ENCODE measurements around the gene PRPF40A. TPM values are rescaled to one million over a fixed set of nuclear protein-coding genes. Genes with fewer than 3 reads are reported as not detected.

PRPF40A gene
- total and polyA plus RNA-seq, 12 donors = 13.3 to 51.8 (median 33.1) TPM

- TF ChIP-seq CTCF (IDR thresholded peaks at IDR 0.05) = peak; percentile 80 to 90 (median 83)
- Histone ChIP-seq H3K9me3 (no peaks in the 10 kb centered on the region), H3K36me3 (peaks cover 0 to 81% (median 9%) of the 10 kb centered on the region in 9 donors), H3K4me1 (peaks cover 0 to 4% (median 0%) of the 10 kb centered on the region in 9 donors), H3K4me3 (no peak overlapping the region), H3K27me3 (no peaks in the 10 kb centered on the region), H3K27ac (no peak overlapping the region)
- peak in 7 of 8 donors; percentile 58 to 72 (median 61) for ATAC-seq
- WGBS, 2 donors = 30 to 36% methylated on average over 5 of the region's 5 CpGs
- peak in 1 of 2 donors; percentile 50 for DNase-seq
- intact Hi-C loops (cut with DNase I) = loop anchor here (1.0 to 10.0 kb wide), 11 partner anchors 301 to 603 kb away; partner anchors contain the start of genes STAM2 (in 3 of the 10) and FMNL2 (in 2 of the 10)
These were observed 81.5 kb downstream of the PRPF40A start for GRCh38 chr2:152635635-152636298.

- WGBS, 2 donors = 95 to 97% methylated on average over 3 of the region's 3 CpGs
- H3K27me3 ChIP-seq = no peaks in the 10 kb centered on the region
- TF ChIP-seq CTCF (IDR thresholded peaks at IDR 0.05) = no peak
- no peak overlapping the region for H3K4me3 ChIP-seq
- no peak for ATAC-seq
- no peaks in the 10 kb centered on the region for H3K9me3 ChIP-seq
- no peak for DNase-seq
- intact Hi-C loops (cut with DNase I) = loop anchor here in 6 of 10 donors (5.0 to 10.0 kb wide), 3 partner anchors 298 to 598 kb away; partner anchors contain the start of gene FMNL2 (in 2 of the 6)
- no peak overlapping the region for H3K27ac ChIP-seq
- peaks cover 0 to 4% (median 0%) of the 10 kb centered on the region in 9 donors for H3K4me1 ChIP-seq
- peaks cover 0 to 79% (median 0%) of the 10 kb centered on the region in 9 donors for H3K36me3 ChIP-seq
These were observed 84.5 kb downstream of the PRPF40A start for GRCh38 chr2:152632736-152633135.

- no peak for ATAC-seq
- Histone ChIP-seq H3K9me3 (no peaks in the 10 kb centered on the region), H3K36me3 (peaks cover 0 to 63% (median 0%) of the 10 kb centered on the region in 9 donors), H3K27ac (no peak overlapping the region), H3K4me1 (peaks cover 0 to 4% (median 0%) of the 10 kb centered on the region in 9 donors), H3K27me3 (no peaks in the 10 kb centered on the region), H3K4me3 (no peak overlapping the region)
- WGBS, 2 donors = 84 to 92% methylated on average over 4 of the region's 4 CpGs
- DNase-seq = no peak
- intact Hi-C loops (cut with DNase I) = loop anchor here in 7 of 10 donors (1.0 to 10.0 kb wide), 4 partner anchors 296 to 596 kb away; partner anchors contain the start of gene FMNL2 (in 2 of the 7)
- no peak for TF ChIP-seq CTCF (IDR thresholded peaks at IDR 0.05)
These were observed 86.8 kb downstream of the PRPF40A start for GRCh38 chr2:152630466-152630865.

GRCh38 chr2:152629202-152629601 is 88.1 kb downstream of the PRPF40A start:
- Histone ChIP-seq H3K36me3 (peaks cover 0 to 65% (median 0%) of the 10 kb centered on the region in 9 donors), H3K27me3 (no peaks in the 10 kb centered on the region), H3K4me1 (peaks cover 0 to 4% (median 0%) of the 10 kb centered on the region in 9 donors), H3K9me3 (no peaks in the 10 kb centered on the region), H3K4me3 (no peak overlapping the region), H3K27ac (no peak overlapping the region)
- intact Hi-C loops (cut with DNase I) = loop anchor here in 7 of 10 donors (5.0 to 10.0 kb wide), 4 partner anchors 292 to 442 kb away; partner anchors contain the start of gene FMNL2 (in 6 of the 7)
- DNase-seq (no peak), ATAC-seq (no peak)
- 84 to 85% methylated on average over 1 of the region's 1 CpG for WGBS, 2 donors
- no peak for TF ChIP-seq CTCF (IDR thresholded peaks at IDR 0.05)
